Measurements from ENCODE around the gene CLTB.
"Not testable (repeated sequence)": the region's sequence is repeated elsewhere in the genome, so short reads cannot be mapped to it uniquely, and the experiment has no call there.

CLTB gene, protein sequence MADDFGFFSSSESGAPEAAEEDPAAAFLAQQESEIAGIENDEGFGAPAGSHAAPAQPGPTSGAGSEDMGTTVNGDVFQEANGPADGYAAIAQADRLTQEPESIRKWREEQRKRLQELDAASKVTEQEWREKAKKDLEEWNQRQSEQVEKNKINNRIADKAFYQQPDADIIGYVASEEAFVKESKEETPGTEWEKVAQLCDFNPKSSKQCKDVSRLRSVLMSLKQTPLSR

GRCh38 chr5:176415952-176416924 is at the start of gene CLTB:
CLTB (minus strand) TSS chr5:176416539; CDS start chr5:176416363, 176 bp downstream.
- FAIRE-seq: no peak

DNA sequence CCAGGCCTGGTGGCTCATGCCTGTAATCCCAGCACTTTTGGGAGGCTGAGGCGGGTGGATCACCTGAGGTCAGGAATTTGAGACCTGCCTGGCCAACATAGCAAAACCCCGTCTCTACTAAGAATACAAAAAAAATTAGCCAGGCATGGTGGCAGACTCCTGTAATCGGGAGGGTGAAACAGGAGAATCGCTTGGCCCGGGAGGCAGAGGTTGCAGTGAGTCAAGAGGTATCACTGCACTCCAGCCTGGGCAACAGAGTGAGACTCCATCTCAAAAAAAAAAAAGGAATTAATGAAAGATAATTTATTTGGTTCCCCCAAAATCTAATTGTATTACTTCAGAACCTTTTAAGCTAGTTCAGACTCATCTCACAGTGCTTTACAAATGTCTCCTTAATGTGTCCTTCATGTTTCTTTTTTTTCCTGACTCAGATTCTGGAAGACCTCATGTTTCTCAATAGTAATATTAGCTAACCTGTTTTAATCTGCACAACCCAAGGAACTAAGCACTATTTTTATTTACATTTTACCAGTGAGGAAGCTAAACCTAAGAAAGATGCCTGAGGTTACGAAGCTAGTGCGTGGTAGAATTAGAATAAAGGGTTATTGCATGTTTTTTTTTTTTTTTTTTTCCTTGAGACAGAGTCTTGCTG is 46.9 kb upstream of the CLTB start:
- no peak for FAIRE-seq

DNA sequence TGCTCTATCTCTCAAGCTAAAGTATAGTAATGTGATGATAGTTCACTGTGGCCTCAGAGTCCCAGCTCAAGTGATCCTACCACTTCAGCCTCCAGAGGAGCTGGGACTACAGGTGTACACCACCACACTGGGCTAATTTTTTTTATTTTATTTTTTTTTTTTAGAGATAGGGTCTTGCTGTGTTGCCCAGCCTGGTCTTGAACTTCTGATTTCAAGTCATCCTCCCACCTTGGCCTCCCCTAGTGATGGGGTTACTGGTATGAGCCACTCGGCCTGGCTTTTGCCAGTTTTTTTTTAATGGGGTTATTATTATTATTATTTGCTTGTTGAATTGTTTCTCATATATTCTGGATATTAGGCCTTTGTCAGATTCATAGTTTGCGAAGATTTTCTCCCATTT is 45.0 kb upstream of the CLTB start:
- FAIRE-seq: no peak

GRCh38 chr5:176458904-176459561 is 42.7 kb upstream of the CLTB start:
- FAIRE-seq: no peak

GRCh38 chr5:176454724-176455394 is 38.5 kb upstream of the CLTB start:
- FAIRE-seq: no peak

- no peak for FAIRE-seq
Measured at GRCh38 chr5:176450077-176450476, 33.7 kb upstream of the CLTB start.

DNA sequence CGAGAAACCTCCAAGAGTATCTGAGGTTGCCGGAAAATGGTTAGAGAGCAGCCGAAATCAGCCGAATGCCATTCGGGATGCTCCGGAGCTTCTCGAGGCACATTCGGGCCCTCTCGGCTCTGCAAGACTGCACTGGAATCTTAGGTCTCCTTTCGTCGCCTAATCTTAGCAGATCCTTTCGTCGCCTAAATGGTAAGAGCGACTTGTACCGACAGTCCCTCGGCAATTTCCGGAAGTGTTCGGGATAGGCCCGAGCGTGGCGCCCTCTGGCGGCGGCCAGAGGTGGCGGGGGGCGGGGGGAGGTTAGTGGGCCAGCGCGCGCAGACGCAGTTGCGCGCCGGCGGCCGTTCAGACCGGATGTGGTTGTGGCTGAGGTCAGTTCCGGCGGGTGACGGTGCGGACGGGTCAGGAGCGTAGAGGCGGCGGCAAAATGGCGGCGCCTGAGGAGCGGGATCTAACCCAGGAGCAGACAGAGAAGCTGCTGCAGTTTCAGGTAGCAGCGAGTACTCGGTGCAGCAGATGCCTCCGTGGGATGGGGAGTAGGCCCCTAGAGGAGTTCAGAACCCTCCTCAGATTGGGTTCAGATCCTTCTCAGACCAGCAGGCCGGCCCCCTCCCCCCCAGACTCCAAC is 31.8 kb upstream of the CLTB start, which contains the start of gene FAF2:
FAF2 (plus strand) TSS at position 408 of the 631 bp plus-strand sequence; CDS start at position 431, 23 bp downstream.
- peak; percentile 53 for FAIRE-seq

DNA sequence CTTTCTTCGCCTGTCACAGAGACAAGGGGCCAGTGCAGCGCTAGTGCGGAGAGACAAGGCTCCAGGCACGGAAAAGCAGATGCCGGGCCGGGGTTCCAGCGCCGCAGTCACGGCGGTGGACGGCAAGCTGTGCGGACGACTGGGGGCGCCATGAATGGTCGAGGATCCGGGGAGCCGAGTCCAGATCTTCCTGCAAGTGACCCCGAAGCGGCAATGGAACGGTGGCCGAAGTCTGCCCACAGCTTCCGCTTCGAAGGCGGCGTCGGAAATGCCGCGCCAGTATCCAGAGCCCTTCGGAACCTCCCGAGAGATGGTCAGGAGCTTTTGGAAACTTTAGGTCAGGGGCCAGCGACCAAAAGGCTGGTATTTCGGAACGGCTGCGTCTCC is 31.2 kb upstream of the CLTB start:
- no peak for FAIRE-seq

DNA sequence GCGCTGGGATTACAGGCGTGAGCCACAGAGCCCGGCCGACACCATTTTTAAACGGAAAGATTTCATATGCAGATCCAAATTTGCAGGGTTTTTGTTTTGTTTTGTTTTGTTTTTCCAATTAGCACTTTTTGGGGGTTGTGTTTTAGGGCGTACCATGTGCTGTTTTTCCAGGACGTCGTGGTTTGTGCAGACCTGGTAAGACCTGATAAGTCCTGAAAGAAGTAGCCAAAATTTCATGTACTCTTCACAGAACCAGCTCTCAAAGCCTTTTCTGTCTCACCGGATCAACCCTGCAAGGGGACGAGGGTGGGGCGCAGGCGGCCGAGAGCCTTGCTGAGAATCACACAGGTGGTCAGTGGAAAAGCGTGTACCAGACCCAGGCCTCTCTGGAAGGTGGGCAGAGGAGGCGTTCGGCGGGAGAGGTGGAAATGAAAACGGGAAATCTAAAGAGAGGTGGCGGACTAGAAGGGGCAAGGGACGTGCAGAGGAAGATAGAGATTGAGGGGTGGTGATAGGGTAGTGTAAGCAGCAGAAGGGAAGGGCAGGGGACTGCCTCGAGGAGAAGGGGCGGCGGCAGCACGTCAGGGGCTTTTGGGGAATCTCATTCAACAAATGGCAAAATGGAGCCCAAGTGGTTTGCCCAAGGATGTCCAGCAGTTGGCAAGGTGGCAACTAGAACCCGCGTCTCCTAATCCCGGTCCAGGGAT is 30.7 kb upstream of the CLTB start:
- no peak for FAIRE-seq

DNA sequence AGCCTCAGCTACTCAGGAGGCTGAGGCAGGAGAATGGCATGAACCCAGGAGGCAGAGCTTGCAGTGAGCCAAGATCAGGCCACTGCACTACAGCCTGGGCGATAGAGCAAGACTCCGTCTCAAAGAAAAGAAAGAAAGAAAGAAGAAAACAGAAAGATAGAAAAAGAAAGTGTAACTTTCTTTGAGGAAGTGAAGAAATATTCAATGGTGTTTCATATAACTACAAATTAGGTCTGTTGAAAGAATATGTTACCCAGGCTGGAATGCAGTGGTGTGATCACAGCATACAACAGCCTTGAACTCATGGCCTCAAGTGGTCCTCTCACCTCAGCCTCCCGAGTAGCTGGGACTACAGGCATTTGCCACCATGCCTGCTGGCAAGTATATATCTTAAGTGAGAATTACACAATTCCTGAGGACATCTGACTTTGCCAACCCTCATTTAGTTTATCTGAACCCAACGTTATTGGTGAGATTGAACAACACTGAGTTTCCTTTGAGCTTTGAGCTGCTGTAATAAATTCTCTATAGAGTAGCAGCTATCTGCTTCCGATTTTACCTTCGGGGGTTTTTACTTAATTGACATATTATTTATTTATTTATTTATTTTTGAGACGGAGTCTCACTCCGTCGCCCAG is 29.8 kb upstream of the CLTB start:
- no peak for FAIRE-seq

GRCh38 chr5:176444742-176445141 is 28.4 kb upstream of the CLTB start:
- FAIRE-seq: no peak

- not testable (repeated sequence) for FAIRE-seq
Measured at GRCh38 chr5:176442911-176443310, 26.6 kb upstream of the CLTB start.

DNA sequence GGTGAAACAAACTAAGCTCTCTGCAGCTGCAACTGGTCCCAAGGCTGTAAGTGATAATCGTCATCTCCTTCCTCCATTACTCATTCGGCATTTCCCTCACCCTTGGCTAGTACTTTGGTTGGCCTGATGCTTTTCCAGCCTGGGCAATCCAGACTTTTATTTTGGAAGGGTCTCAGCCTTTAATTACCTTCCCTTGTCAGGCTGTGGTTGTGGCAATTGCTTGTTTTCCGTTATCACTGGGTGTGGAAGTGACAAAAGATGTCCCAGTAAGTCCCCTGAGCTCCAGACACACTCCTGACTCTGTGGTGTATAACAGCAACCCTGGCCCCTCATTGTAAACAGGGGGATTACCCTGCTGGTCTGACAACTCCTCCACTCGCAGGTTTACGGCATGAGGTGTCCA is 25.6 kb upstream of the CLTB start:
- FAIRE-seq: no peak

DNA sequence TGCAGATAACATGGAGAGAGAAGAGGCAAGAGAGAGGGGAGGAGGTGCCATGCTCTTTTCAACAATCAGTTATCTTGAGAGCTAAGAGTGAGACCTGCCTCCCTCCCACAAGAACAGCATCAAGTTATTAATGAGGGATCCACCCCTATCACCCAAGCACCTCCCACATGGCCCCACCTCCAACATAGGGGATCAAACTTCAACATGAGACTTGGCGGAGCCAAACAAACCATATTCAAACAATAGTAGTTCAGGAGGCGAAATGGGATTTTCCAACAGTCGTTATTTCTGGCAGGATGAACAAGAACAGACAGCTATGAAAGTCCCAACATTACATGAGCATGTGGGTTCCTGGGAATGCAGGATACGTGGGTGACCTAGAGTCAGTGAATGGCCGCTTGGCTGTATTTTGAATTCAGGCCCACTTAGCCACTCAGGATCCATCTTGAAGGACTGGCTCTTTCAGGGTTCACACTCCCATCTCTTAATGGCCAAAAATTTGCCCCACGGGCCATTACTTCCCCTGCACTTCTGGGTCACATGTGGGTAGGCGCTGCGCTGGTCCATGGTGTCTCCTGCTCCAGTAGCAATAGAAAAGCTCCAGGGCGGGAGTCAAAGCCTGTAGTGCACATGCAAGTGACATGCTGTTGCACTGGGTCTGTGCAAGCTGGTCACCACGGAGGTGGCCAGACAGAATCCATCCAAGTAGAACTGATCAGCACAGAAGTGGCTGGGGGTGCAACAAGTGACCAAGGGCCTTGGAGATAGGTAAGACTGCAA is 24.8 kb upstream of the CLTB start:
- no peak for FAIRE-seq

GRCh38 chr5:176438959-176439757 is 22.8 kb upstream of the CLTB start:
- no peak for FAIRE-seq

- FAIRE-seq: no peak
Measured at GRCh38 chr5:176436656-176437055, 20.3 kb upstream of the CLTB start.

- no peak for FAIRE-seq
Measured at GRCh38 chr5:176432707-176433106, 16.4 kb upstream of the CLTB start.

DNA sequence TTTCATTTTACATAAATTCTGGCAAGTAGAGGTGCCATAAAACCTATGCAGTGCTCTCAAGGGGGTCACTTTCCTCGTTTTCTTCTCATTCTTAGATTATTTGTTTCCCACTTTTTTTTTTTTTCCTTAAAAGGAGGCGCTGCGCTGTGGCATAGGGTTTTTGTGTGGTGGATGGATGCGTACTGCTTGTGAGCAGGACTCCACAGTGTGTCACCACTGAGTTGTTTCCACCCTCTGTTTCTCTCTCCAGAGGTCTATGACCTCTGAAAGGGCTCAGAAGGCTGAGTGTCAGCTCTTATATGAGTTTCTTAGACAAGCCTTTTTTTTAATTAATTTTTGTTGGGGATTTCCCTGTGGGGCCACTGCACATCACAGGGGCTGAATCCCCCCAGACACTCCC is 13.6 kb upstream of the CLTB start:
- FAIRE-seq: no peak

DNA sequence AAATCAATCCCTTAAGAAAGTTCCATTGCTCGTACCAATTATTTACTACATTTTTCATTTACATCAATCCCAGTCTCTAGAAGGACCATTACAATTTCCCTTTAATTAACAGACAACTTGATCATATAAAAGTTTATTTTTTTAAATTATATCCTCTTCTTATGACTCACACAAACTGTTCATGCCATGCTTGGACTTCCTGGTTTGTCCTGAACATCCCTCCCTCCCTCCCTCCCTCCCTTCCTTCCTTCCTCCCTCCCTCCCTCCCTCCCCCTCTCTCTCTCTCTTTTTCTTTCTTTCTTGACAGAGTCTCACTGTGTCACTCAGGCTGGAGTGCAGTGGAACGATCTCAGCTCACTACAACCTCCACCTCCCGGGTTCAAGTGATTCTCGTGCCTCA is 11.6 kb upstream of the CLTB start:
- FAIRE-seq: no peak

Data from islet of Langerhans (tissue), 1 donor.